ENCODE results near the gene COL24A1.

Gene COL24A1

DNA sequence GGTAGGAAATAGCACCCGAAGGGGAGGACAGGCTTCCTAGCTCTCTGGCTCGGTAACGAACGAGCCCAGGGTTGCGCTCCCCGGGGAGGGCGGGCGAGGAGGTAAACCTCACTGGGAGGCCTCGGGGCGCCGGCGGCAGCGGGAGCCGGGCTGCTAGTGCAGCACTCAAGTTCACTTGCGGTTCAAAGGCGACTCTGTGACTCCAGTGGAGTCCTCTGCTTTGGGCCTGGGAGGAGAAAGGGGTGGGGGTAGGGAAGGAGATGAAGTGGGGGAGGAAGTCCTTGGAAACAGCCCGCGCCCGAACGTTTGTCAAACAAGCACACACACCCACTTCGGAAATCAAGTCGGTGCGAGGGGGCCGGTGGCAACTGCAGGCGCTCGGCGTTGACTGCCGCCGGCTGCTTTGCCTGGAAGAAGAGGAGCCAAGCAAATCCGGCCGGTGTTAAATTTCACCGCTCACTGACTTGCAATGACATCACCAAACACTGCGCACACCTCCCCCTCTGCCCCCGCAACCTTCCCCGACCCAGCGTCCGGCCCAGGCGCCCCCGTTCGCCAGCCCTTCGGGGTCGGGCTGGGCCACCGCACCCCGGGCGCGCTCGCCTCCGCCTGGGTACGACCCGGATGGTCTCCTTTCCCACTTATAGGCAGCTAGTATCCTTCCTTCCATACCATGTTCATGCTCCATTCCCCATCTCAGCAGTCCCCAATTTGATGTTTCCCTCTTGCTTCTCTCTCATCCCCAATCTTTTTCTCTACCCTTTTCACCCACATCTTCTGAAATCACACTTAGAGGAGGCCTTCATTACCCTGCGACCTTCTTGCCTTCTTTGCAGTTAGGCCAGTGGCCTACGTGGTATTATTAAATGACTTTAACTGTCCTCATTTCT lies at the start of gene COL24A1:
TSS of gene COL24A1 (minus strand) at position 207 of the 890 bp plus-strand sequence. CDS start 376 bp downstream, outside the sequence.
- TF ChIP-seq, protein P1, sequence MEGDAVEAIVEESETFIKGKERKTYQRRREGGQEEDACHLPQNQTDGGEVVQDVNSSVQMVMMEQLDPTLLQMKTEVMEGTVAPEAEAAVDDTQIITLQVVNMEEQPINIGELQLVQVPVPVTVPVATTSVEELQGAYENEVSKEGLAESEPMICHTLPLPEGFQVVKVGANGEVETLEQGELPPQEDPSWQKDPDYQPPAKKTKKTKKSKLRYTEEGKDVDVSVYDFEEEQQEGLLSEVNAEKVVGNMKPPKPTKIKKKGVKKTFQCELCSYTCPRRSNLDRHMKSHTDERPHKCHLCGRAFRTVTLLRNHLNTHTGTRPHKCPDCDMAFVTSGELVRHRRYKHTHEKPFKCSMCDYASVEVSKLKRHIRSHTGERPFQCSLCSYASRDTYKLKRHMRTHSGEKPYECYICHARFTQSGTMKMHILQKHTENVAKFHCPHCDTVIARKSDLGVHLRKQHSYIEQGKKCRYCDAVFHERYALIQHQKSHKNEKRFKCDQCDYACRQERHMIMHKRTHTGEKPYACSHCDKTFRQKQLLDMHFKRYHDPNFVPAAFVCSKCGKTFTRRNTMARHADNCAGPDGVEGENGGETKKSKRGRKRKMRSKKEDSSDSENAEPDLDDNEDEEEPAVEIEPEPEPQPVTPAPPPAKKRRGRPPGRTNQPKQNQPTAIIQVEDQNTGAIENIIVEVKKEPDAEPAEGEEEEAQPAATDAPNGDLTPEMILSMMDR (IDR thresholded peaks at IDR 0.05; ENCODE audit: low read depth, low read length): no peak
- DNase-seq (ENCODE audit: low read depth, low spot score): peak; percentile 70
- in situ Hi-C loops (cut with HindIII; ENCODE audit: low sequenced_read_pairs): no loop called here
- peak within 1 kb of the TSS; percentile 33 for H3K4me3 ChIP-seq (ENCODE audit: low read depth, low read length)

DNA sequence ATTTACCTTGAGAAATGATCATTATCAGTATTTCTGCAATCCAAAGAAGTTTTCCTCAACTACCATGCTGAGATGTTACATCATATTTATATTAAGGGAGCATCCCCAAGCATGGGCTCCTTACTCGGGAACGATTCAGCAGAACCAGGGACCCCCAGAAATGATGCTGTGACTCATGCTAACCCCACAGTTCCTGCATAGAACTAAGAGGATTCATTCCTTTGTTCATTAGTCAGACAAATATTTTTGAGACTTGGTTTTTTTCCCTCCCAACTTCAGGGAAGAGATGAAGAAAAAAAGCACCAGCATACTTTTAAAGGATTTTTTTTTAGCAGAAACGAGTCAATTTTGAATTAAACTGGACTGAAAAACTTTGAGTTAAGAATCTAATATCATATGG lies 49.2 kb upstream of the COL24A1 start:
- H3K4me3 ChIP-seq (ENCODE audit: low read depth, low read length): no peak overlapping the region
- TF ChIP-seq, protein P1 (IDR thresholded peaks at IDR 0.05; ENCODE audit: low read depth, low read length): no peak
- in situ Hi-C loops (cut with HindIII; ENCODE audit: low sequenced_read_pairs): no loop called here
- peak; percentile 48 for DNase-seq (ENCODE audit: low read depth, low spot score)

DNA sequence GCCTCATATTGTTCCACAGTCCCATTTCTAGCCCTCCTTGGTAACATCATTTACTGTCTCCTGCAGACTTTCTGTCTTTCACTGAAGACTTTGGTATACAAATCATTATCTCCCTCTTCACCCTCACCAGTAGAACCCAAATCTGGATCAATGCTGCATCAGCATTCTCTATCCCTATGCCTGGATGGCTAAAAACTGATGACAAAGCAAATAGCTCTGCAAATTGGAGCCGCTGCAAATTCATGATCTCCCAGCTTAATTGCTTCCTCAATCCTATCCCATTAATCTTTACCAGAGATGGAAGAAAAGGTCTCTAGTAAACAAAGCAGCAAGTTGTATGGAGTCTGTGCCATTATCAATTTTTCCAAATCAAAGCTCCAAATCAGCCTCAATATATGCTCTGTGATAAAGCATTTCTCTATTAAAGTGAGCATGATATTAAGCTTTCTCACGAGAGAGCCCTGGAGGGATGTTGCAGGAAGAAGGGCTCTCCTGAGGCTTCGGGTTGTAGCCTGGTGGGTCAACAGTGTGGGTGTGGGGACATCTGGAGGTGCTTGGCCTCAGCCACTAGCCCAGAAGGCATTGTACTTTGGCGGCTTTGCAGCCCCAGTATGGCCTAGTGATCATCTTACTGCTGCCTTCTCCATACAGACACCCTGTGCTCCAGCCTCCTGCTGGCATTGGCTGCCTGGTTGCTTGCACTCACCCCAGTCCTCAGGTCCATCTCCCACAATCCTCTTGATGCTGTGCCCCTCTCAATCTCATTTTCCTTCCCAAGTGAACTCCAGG lies 46.2 kb upstream of the COL24A1 start:
- TF ChIP-seq, protein P1 (IDR thresholded peaks at IDR 0.05; ENCODE audit: low read depth, low read length): no peak
- in situ Hi-C loops (cut with HindIII; ENCODE audit: low sequenced_read_pairs): no loop called here
- no peak overlapping the region for H3K4me3 ChIP-seq (ENCODE audit: low read depth, low read length)
- DNase-seq (ENCODE audit: low read depth, low spot score): no peak

DNA sequence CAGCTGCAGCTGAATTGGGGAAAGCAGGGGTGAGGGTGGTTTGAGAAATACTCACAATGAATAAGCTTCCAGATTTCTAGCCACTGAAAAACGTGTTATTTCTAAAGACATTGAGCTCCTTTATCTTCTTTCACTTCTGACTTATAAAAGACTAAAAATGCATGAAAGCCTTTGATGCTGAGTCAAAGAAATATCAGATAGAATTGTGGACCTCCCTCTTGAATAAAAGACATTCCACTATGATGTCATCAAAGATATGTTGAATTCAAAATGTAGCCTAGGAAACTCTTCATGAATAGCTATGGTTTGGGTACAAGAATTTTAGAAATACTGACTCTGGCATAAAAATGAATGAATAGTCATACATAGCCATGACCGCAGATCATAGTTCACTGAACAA lies 44.7 kb upstream of the COL24A1 start:
- no peak overlapping the region for H3K4me3 ChIP-seq (ENCODE audit: low read depth, low read length)
- in situ Hi-C loops (cut with HindIII; ENCODE audit: low sequenced_read_pairs): no loop called here
- peak; percentile 57 for DNase-seq (ENCODE audit: low read depth, low spot score)
- TF ChIP-seq, protein P1 (IDR thresholded peaks at IDR 0.05; ENCODE audit: low read depth, low read length): no peak

DNA sequence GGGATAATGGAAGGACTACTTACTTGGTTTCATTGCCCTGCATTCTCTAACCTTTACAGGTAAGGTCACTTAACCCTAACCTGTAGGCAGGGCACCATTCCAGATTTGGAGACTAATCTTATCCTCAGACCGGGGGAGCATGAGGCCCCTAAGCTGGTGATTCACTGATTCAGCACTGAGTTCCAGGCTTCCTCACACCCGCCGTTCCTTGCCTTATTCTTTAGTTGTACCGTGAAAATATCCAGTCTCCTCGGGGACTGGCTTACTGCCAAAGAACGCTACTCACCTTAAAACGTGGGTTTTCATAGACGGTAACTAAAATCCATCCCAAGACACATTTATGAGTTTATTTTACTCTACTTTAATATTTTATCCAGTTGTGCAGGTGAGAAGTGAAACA lies 44.3 kb upstream of the COL24A1 start:
- TF ChIP-seq, protein P1 (IDR thresholded peaks at IDR 0.05; ENCODE audit: low read depth, low read length): no peak
- DNase-seq (ENCODE audit: low read depth, low spot score): peak; percentile 22
- in situ Hi-C loops (cut with HindIII; ENCODE audit: low sequenced_read_pairs): no loop called here
- H3K4me3 ChIP-seq (ENCODE audit: low read depth, low read length): no peak overlapping the region

DNA sequence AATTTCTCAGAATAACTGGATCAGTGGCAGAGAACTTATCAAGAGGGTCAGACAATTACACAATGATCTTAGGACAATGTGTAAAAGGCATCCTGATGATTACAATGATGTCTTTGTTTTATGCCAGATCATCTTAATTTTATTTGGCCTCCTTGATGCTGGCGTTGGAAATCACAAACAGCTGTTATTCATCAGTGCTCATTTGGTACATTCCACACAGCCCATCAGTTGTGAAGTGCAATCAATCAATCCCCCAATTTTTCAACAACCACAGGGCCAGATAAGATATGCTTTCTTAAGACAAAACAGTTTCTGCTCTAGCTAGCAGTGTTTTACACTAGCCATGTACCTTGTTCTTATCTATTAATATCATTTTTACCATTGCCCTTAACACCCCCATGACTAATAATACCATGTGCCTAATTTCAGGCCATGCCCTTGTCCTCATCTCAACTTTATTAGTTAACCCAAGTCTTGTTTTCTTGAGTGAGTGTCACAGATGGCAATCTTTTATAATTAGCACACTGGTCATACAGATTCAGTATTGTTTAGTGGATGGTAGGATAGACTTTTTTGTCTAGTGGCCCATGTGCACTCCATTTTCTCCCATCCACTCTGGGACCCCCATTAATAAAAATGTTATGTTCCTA lies 40.8 kb upstream of the COL24A1 start:
- DNase-seq (ENCODE audit: low read depth, low spot score): no peak
- TF ChIP-seq, protein P1 (IDR thresholded peaks at IDR 0.05; ENCODE audit: low read depth, low read length): no peak
- in situ Hi-C loops (cut with HindIII; ENCODE audit: low sequenced_read_pairs): no loop called here
- H3K4me3 ChIP-seq (ENCODE audit: low read depth, low read length): no peak overlapping the region

Data from astrocyte of the spinal cord (primary cell).